K562 (cell line): ENCODE results near the gene MTHFR. TPM values are rescaled to one million over a fixed set of nuclear protein-coding genes. Genes with fewer than 3 reads are reported as not detected.

ENCODE experiments used
- ATF2 ChIP-seq: sonication (generic); formaldehyde crosslinking; IDR thresholded peaks from 2 replicates; pipeline ENCODE4 v1.8.1; 2022; ENCODE audit warnings: missing genetic modification reagents
- BCOR ChIP-seq: fragments of 450-650 bp; IDR thresholded peaks from 2 replicates; pipeline ENCODE4 v1.6.1; 2016
- CREB1 ChIP-seq, 2 experiments: sonication (generic) in 1 of 2; formaldehyde crosslinking in 1 of 2; IDR thresholded peaks; 2 replicates each; pipeline versions ENCODE4 v1.6.1 to v1.8.0; 2012 to 2022; ENCODE audit warnings: inconsistent platforms in 1 of 2, mild to moderate bottlenecking in 1 of 2, missing genetic modification reagents in 1 of 2, moderate library complexity in 1 of 2
- ELF2 ChIP-seq: fragments of 250-450 bp; sonication (Bioruptor Pico); IDR thresholded peaks from 2 replicates; pipeline ENCODE4 v1.5.0; 2021; ENCODE audit warnings: mild to moderate bottlenecking
- EP300 ChIP-seq: IDR thresholded peaks from 2 replicates; pipeline ENCODE4 v1.6.1; 2012; ENCODE audit warnings: low read length, improper control_type of control experiment
- GTF2B ChIP-seq: IDR thresholded peaks from 2 replicates; pipeline ENCODE4 v1.6.1; 2011; ENCODE audit not compliant: insufficient read length; ENCODE audit errors: extremely low read depth
- HMBOX1 ChIP-seq: sonication (generic); IDR thresholded peaks from 2 replicates; pipeline ENCODE4 v1.6.1; 2016
- ILK ChIP-seq: fragments of 450-650 bp; IDR thresholded peaks from 2 replicates; pipeline ENCODE4 v1.6.1; 2016; ENCODE audit warnings: missing genetic modification characterization, low read depth, mild to moderate bottlenecking, missing compliant biosample characterization, moderate library complexity, borderline replicate concordance
- KAT8 ChIP-seq: fragments of 450-650 bp; IDR thresholded peaks from 2 replicates; pipeline ENCODE4 v1.6.1; 2016; ENCODE audit warnings: low read depth, mild to moderate bottlenecking
- NUFIP1 ChIP-seq: fragments of 450-650 bp; IDR thresholded peaks from 2 replicates; pipeline ENCODE4 v1.6.1; 2018; ENCODE audit not compliant: partially characterized antibody
- RBM14 ChIP-seq: fragments of 200-400 bp; formaldehyde crosslinking; IDR thresholded peaks from 2 replicates; pipeline ENCODE4 v1.6.1; 2018; ENCODE audit warnings: low read depth, mild to moderate bottlenecking, low read length, moderate library complexity, borderline replicate concordance; ENCODE audit not compliant: insufficient read depth
- SAFB2 ChIP-seq: fragments of 200-400 bp; formaldehyde crosslinking; IDR thresholded peaks from 2 replicates; pipeline ENCODE4 v1.6.1; 2018; ENCODE audit warnings: borderline replicate concordance, low read length, low read depth, moderate library complexity; ENCODE audit not compliant: severe bottlenecking
- SLC30A9 ChIP-seq: fragments of 250-450 bp; sonication (Bioruptor Pico); IDR thresholded peaks from 2 replicates; pipeline ENCODE4 v1.8.0; 2022; ENCODE audit warnings: mild to moderate bottlenecking, moderate library complexity
- SRF ChIP-seq, 2 experiments: fragments of 250-450, 450-650 bp in 1 of 2; sonication (Bioruptor Pico) in 1 of 2; sonication (generic) in 1 of 2; formaldehyde crosslinking; IDR thresholded peaks; 2 replicates each; pipeline versions ENCODE4 v1.5.0 to v1.5.1; 2020 to 2022; ENCODE audit warnings: mild to moderate bottlenecking in 1 of 2, missing genetic modification reagents in 1 of 2
- SRSF1 ChIP-seq: fragments of 200-400 bp; formaldehyde crosslinking; IDR thresholded peaks from 2 replicates; pipeline ENCODE4 v1.6.1; 2017; ENCODE audit warnings: mild to moderate bottlenecking, low read depth, low read length, moderate library complexity
- TCF7L2 ChIP-seq: fragments of 150-350 bp; IDR thresholded peaks from 2 replicates; pipeline ENCODE4 v1.6.1; 2016; ENCODE audit warnings: low read depth, mild to moderate bottlenecking, low read length, moderate library complexity
- THAP7 ChIP-seq: fragments of 250-450 bp; sonication (Bioruptor Pico); IDR thresholded peaks from 2 replicates; pipeline ENCODE4 v1.5.0; 2021
- TOE1 ChIP-seq, 2 experiments: fragments of 450-650 bp in 1 of 2; sonication (generic) in 1 of 2; formaldehyde crosslinking in 1 of 2; IDR thresholded peaks; 2 replicates each; pipeline versions ENCODE4 v1.7.1 to v1.8.0; 2016 to 2022; ENCODE audit warnings: borderline replicate concordance in 2 of 2, mild to moderate bottlenecking in 2 of 2, antibody characterized with exemption in 1 of 2, inconsistent platforms in 1 of 2, low read depth in 1 of 2, missing genetic modification reagents in 1 of 2, moderate library complexity in 1 of 2
- XRCC3 ChIP-seq: fragments of 450-650 bp; IDR thresholded peaks from 2 replicates; pipeline ENCODE4 v1.6.1; 2017; ENCODE audit warnings: mild to moderate bottlenecking, moderate library complexity
- YBX1 ChIP-seq: fragments of 450-650 bp; IDR thresholded peaks from 2 replicates; pipeline ENCODE4 v1.7.1; 2016; ENCODE audit warnings: mild to moderate bottlenecking
- ZNF239 ChIP-seq: fragments of 250-450 bp; sonication (Bioruptor Pico); IDR thresholded peaks from 2 replicates; pipeline ENCODE4 v1.4.0; 2020; ENCODE audit warnings: mild to moderate bottlenecking
- ZNF3 ChIP-seq: fragments of 250-450 bp; sonication (Bioruptor Pico); IDR thresholded peaks from 2 replicates; pipeline ENCODE4 v1.5.0; 2021; ENCODE audit warnings: mild to moderate bottlenecking, moderate library complexity
- ZNF507 ChIP-seq: conservative IDR thresholded peaks from 2 replicates; pipeline ENCODE4 v1.6.1; 2017; ENCODE audit warnings: missing genetic modification characterization, missing compliant biosample characterization
- ZNF780A ChIP-seq: fragments of 250-450 bp; sonication (Bioruptor Pico); IDR thresholded peaks from 2 replicates; pipeline ENCODE4 v1.5.0; 2021; ENCODE audit warnings: mild to moderate bottlenecking
- ZZZ3 ChIP-seq: fragments of 450-650 bp; IDR thresholded peaks from 2 replicates; pipeline ENCODE4 v1.6.1; 2016; ENCODE audit warnings: antibody characterized with exemption, mild to moderate bottlenecking, moderate library complexity
- polyA plus RNA-seq, 8 experiments: library from polyadenylated mRNA; depleted of rRNA in 4 of 8; stranded (reverse) in 5 of 8; unstranded in 3 of 8; fragments of >200 nt; fragmentation: Nextera tagmentation in 2 of 8; fragmentation: Illumina TruSeq in 1 of 8; extraction: Ambion mirVana in 2 of 8; extraction: Trizol in 1 of 8; gene quantifications; 2 replicates each; pipeline versions ENCODE4 v1.2.1 to v1.2.3, GENCODE V29; 2011 to 2014; ENCODE audit warnings: inconsistent platforms in 1 of 8, missing spikeins in 1 of 8
- total RNA-seq, 7 experiments: library from RNA; depleted of rRNA in 6 of 7; stranded (reverse); fragments of >200 nt in 6 of 7; fragmentation: Illumina TruSeq in 2 of 7; extraction: Trizol in 2 of 7; gene quantifications; 2 replicates each; pipeline versions ENCODE4 v1.2.1 to v1.2.3, GENCODE V29; 2011 to 2021; ENCODE audit warnings: low replicate concordance in 1 of 7

The MTHFR gene
- total and polyA plus RNA-seq, 9 of the 15 experiments (the other 6 are each of a cell fraction or from before 2014, with no cell fraction given): 5.0 to 104 (median 62.6) TPM

- TF ChIP-seq ZNF239 (CRISPR knock-in tag) (no peak), ZNF780A (CRISPR knock-in tag) (no peak), ATF2 (CRISPR knock-in tag) (no peak), ELF2 (0 out of 2 replicates have a peak, but pooled peaks have one; percentile 25), GTF2B (no peak), SLC30A9 (no peak), THAP7 (0 out of 2 replicates have a peak, but pooled peaks have one; percentile 29), SAFB2 (no peak), BCOR (peak; percentile 16; the same call in 1 of the 2 replicates), ZZZ3 (no peak), EP300 (peak; percentile 47; the same call in 1 of the 2 replicates), ILK (tag) (no peak), HMBOX1 (no peak), TOE1 (IDR thresholded peaks at IDR 0.05; ENCODE audit: borderline replicate concordance) (peak; percentile 75), TOE1 (CRISPR knock-in tag; IDR thresholded peaks at IDR 0.05; ENCODE audit: borderline replicate concordance, low read depth) (no peak), CREB1 (IDR thresholded peaks at IDR 0.05) (no peak), CREB1 (CRISPR knock-in tag; IDR thresholded peaks at IDR 0.05) (peak; percentile 67; the same call in 1 of the 2 replicates), NUFIP1 (no peak), ZNF507 (tag) (no peak), YBX1 (no peak), RBM14 (no peak), XRCC3 (no peak), TCF7L2 (no peak), KAT8 (no peak), SRF (CRISPR knock-in tag; IDR thresholded peaks at IDR 0.05) (peak in 1 of 2 experiments; percentile 68; a peak in 2 of 4 replicates), SRSF1 (no peak), ZNF3 (CRISPR knock-in tag) (no peak)
Measured at GRCh38 chr1:11784993-11785769, 20.6 kb downstream of the MTHFR start (continued).
